Ovary (tissue), 9 donors: ENCODE data around the gene ITGB5. TPM values are rescaled to one million over a fixed set of nuclear protein-coding genes. Genes with fewer than 3 reads are reported as not detected.
"Not testable (repeated sequence)": the region's sequence is repeated elsewhere in the genome, so short reads cannot be mapped to it uniquely, and the experiment has no call there.

Experiments used
- DNase-seq, 5 donors: peaks; one replicate each; pipeline ENCODE4 v3.0.0-alpha.2; 2019 to 2020
- H3K27ac ChIP-seq, 2 donors: fragments of 200-600 bp; one replicate each; pipeline versions ENCODE4 v1.5.1 to v1.8.0; 2019 to 2022
- H3K27me3 ChIP-seq: fragments of 200-600 bp; one replicate; pipeline ENCODE4 v1.8.0; 2022
- H3K36me3 ChIP-seq: fragments of 200-600 bp; sonication (generic); one replicate; pipeline ENCODE4 v1.5.1; 2019
- H3K4me1 ChIP-seq: one replicate; pipeline ENCODE4 v1.8.1; 2013; ENCODE audit warnings: mild to moderate bottlenecking, moderate library complexity; ENCODE audit not compliant: insufficient read depth
- H3K4me3 ChIP-seq: fragments of 200-600 bp; sonication (generic); one replicate; pipeline ENCODE4 v1.5.1; 2017
- H3K9me3 ChIP-seq, 2 donors: fragments of 200-600 bp in 1 of 2; sonication (generic) in 1 of 2; one replicate each; pipeline versions ENCODE4 v1.5.1 to v1.8.1; 2013 to 2019; ENCODE audit warnings: mild to moderate bottlenecking in 1 of 2, moderate library complexity in 1 of 2
- EP300 ChIP-seq: sonication (generic); formaldehyde crosslinking; IDR thresholded peaks from one replicate; pipeline ENCODE4 v1.6.1; 2017; ENCODE audit warnings: antibody characterized with exemption
- POLR2A ChIP-seq: fragments of 450-650 bp; IDR thresholded peaks from one replicate; pipeline ENCODE4 v1.6.1; 2017; ENCODE audit warnings: antibody characterized with exemption, mild to moderate bottlenecking, moderate library complexity
- WGBS, 3 donors: extraction: QIAGEN DNeasy Blood & Tissue Kit in 1 of 3; methylation state at CpG; one replicate each; pipeline versions ENCODE4 v1.1.5 to v1.1.7; 2013 to 2017; 5-methylcytosine and 5-hydroxymethylcytosine counted together
- intact Hi-C, 4 donors: fragments of 100-400 bp; cut with DNase I; formaldehyde crosslinking; loops; one replicate each; pipeline versions ENCODE4 v1.11.0 to v1.15.1; 2022 to 2023
- polyA plus RNA-seq, 2 donors: library from polyadenylated mRNA; stranded (reverse); fragments of 200-250 nt in 1 of 2; fragments of 350-450 nt in 1 of 2; fragmentation: Illumina TruSeq in 1 of 2; extraction: RNeasy Lipid Tissue Mini Kit (QIAGEN cat#74804) in 1 of 2; gene quantifications; one replicate each; pipeline ENCODE4 v1.2.3, GENCODE V29; 2013 to 2014
- total RNA-seq, 7 donors: library from RNA; depleted of rRNA in 2 of 7; stranded (reverse); fragments of >200 nt in 2 of 7; fragmentation: NEBNext Ultra II Directional in 3 of 7; extraction: Animal tissue kit (Norgen Biotek cat#: 25700) in 3 of 7; gene quantifications; one replicate each; pipeline versions ENCODE4 v1.1.0 to v1.2.4, GENCODE V29; 2016 to 2023
- TF ChIP-seq, protein P1 (sequence below), 3 donors: fragments of 450-650 bp in 2 of 3; fragments of 200-600 bp in 1 of 3; IDR thresholded peaks; one replicate each; pipeline versions ENCODE4 v1.5.1 to v1.8.0; 2016 to 2022; ENCODE audit warnings: antibody characterized with exemption in 3 of 3, mild to moderate bottlenecking in 1 of 3
- donor health status: DM: no; HTN: no; CAD: no; lungs with moderate emphysema.
- donor health status: DM: no; HTN: no; CAD: no.
- donor health status: Bipolar disorder and iron deficiency.
- donor health status: DM: yes; HTN: yes; CAD: no.
- donor health status: DM: no; HTN: no; CAD: no.
- donor health status: DM: yes; HTN: yes; CAD: no.

ITGB5 gene
- total and polyA plus RNA-seq, 9 donors, result 31.0 to 109 (median 38.0) TPM

DNA sequence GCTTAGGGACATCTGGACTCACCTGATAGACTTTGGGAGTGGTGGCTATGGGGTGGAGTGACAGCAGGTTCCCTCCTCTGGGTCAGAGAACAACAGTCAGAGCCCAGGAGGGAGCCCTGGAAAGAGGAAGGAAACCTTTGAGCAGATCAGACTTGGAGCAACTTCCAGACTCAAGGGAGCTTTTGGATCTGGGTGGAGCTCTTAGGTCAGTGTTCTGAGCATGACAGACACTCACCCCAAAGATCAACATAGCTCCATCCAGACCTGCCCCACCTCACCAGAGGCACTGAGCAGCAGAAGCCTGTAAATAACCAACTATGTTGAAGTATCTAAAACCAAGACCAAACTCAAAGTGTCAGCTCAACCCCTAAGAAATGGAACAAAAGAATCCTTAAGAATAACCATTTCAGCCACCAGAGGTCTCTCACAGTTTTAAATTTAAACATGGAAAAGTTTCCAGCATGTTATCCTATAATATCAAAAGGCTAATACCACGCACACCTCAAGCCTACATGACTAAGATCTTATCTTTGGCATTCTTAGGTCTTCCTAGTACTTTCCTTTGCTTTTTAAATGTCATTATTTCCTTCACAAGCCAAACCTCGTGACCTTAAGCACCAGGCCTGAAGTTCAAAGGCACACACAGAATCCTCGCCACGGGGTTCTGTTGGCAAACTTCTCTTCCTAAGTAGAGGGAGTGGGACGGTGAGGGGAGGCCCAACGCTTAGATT is 100.5 kb downstream of the ITGB5 start:
- no peaks in the 10 kb centered on the region for H3K36me3 ChIP-seq
- no peak for DNase-seq
- H3K27ac ChIP-seq, result no peak overlapping the region
- no peak overlapping the region for H3K4me3 ChIP-seq
- no peaks in the 10 kb centered on the region for H3K9me3 ChIP-seq
- H3K27me3 ChIP-seq, result no peaks in the 10 kb centered on the region
- intact Hi-C loops, result loop anchor here in 1 of 4 donors (5.0 kb wide), 1 partner anchor 101 kb away; the partner anchor contains the start of gene ITGB5
- peaks cover 6% of the 10 kb centered on the region for H3K4me1 ChIP-seq
- 45 to 50% (median 48%) methylated on average over 6 of the region's 6 CpGs for WGBS, 3 donors
- TF ChIP-seq EP300, result no peak
- TF ChIP-seq, protein P1, sequence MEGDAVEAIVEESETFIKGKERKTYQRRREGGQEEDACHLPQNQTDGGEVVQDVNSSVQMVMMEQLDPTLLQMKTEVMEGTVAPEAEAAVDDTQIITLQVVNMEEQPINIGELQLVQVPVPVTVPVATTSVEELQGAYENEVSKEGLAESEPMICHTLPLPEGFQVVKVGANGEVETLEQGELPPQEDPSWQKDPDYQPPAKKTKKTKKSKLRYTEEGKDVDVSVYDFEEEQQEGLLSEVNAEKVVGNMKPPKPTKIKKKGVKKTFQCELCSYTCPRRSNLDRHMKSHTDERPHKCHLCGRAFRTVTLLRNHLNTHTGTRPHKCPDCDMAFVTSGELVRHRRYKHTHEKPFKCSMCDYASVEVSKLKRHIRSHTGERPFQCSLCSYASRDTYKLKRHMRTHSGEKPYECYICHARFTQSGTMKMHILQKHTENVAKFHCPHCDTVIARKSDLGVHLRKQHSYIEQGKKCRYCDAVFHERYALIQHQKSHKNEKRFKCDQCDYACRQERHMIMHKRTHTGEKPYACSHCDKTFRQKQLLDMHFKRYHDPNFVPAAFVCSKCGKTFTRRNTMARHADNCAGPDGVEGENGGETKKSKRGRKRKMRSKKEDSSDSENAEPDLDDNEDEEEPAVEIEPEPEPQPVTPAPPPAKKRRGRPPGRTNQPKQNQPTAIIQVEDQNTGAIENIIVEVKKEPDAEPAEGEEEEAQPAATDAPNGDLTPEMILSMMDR (IDR thresholded peaks at IDR 0.05), result peak in 2 of 3 donors; percentile 31 to 34
- no peak for TF ChIP-seq POLR2A

DNA sequence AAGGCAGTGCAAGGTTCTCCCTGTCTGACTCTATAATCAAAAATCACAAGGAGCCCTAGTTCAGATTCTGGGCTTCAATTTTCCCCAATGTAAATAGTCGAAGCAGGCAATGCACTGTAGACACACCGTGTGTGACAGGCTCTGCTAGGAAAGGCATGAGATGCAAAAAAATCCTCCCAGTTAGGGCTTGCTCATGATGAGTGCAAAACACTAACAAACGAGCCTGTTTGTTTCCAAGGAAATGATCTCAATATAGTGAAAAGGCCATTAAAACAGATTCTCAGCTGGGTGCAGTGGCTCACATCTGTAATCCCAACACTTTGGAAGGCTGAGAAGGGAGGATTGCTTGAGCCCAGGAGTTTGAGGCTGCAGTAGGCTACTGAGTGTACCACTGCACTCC is 101.2 kb downstream of the ITGB5 start:
- H3K4me1 ChIP-seq, result peaks cover 6% of the 10 kb centered on the region
- H3K4me3 ChIP-seq, result no peak overlapping the region
- TF ChIP-seq, protein P1 (IDR thresholded peaks at IDR 0.05), result no peak
- TF ChIP-seq POLR2A (no peak), EP300 (no peak)
- no peaks in the 10 kb centered on the region for H3K9me3 ChIP-seq
- H3K27me3 ChIP-seq, result no peaks in the 10 kb centered on the region
- H3K27ac ChIP-seq, result no peak overlapping the region
- DNase-seq, result no peak
- 76 to 85% (median 83%) methylated on average over 3 of the region's 3 CpGs for WGBS, 3 donors
- no peaks in the 10 kb centered on the region for H3K36me3 ChIP-seq
- intact Hi-C loops, result loop anchor here in 1 of 4 donors (5.0 kb wide), 1 partner anchor 101 kb away; the partner anchor contains the start of gene ITGB5

DNA sequence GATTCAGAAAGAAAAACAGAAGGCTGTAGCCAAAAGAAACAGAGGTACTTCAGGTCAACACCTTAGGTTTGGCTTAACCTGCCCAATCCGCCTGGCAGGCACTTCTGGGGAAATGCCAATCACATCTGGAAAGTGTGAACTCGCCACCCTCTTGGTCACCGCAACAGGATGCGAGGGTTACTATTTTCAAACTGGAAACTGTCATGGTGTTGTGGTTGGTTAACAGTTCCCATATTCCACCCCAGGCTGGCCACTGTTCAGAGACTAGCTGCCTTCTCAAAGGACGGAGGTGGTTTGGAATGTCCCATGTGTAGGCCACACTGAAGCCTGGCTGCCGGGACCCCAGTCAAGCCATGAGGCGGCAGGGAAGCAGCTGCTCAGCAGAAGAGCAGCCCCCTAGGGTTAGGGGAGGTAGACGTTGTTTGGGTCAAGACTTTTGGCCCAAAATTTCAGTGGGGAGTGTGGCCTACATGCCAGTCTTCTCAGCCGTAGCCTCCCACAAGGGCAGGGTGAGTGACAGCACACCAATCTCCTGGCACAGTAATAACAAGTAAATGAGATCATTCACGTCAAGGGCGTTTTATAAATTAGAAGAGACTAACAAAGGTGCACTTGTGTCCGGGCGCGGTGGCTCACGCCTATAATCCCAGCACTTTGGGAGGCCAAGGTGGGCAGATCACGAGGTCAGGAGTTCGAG is 102.3 kb downstream of the ITGB5 start:
- H3K4me1 ChIP-seq, result peaks cover 11% of the 10 kb centered on the region
- no peaks in the 10 kb centered on the region for H3K9me3 ChIP-seq
- no peak for TF ChIP-seq EP300
- TF ChIP-seq, protein P1 (IDR thresholded peaks at IDR 0.05), result no peak
- no peak for TF ChIP-seq POLR2A
- 93 to 94% (median 94%) methylated on average over 17 of the region's 17 CpGs for WGBS, 3 donors
- no peak overlapping the region for H3K4me3 ChIP-seq
- H3K27me3 ChIP-seq, result no peaks in the 10 kb centered on the region
- H3K36me3 ChIP-seq, result no peaks in the 10 kb centered on the region
- intact Hi-C loops, result loop anchor here in 1 of 4 donors (5.0 kb wide), 1 partner anchor 102 kb away; the partner anchor contains the start of gene ITGB5
- no peak overlapping the region for H3K27ac ChIP-seq
- DNase-seq, result no peak

DNA sequence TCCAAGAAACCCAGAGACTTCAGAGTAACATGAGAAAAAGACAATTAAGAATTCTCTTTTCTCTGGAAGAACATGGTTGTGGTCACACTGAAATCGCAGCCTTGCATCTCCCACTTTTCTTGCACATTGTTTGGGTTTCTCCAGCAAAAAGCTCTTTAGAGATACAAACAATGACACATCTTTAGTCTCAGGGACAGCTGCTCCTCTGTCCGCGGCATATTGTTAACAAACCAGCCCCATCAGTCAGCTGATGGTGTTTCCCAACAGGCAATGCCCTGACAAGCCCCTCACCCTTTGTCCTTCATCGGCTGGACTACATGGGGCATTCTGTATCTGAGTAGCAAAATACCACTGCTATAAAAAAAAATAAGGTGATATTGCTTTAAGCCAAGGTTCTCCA is 103.5 kb downstream of the ITGB5 start:
- WGBS, 3 donors, result 43 to 73% (median 48%) methylated on average over 4 of the region's 4 CpGs
- H3K9me3 ChIP-seq, result no peaks in the 10 kb centered on the region
- intact Hi-C loops, result no loop called here
- H3K4me3 ChIP-seq, result no peak overlapping the region
- peaks cover 11% of the 10 kb centered on the region for H3K4me1 ChIP-seq
- no peak overlapping the region for H3K27ac ChIP-seq
- TF ChIP-seq EP300, result no peak
- TF ChIP-seq, protein P1 (IDR thresholded peaks at IDR 0.05), result no peak
- no peak for TF ChIP-seq POLR2A
- no peaks in the 10 kb centered on the region for H3K27me3 ChIP-seq
- no peak for DNase-seq
- H3K36me3 ChIP-seq, result no peaks in the 10 kb centered on the region

DNA sequence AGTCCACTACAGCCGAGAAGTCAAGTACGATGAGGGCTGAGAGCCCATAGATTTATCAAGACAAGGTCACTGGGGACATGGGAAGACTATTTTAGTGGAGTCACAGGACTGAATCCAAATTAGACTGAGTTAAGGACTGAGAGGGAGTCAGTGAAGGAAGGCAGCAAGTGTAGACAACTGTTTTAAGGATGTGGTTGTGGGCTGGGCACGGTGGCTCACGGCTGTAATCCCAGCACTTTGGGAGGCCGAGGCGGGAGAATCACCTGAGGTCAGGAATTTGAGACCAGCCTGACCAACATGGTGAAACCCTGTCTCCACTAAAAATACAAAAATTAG is 104.8 kb downstream of the ITGB5 start:
- H3K4me1 ChIP-seq, intact Hi-C loops, DNase-seq, H3K4me3 ChIP-seq, H3K9me3 ChIP-seq, H3K27ac ChIP-seq, H3K27me3 ChIP-seq, H3K36me3 ChIP-seq: not testable (repeated sequence)
- WGBS, 3 donors, result 81 to 90% (median 88%) methylated on average over 6 of the region's 6 CpGs
